Brain microvascular endothelial cell (primary cell): ENCODE measurements around the gene TOGARAM1.
A peak's percentile ranks its signal among the peaks of the same experiment; 100 is the strongest.

Source experiments
- DNase-seq: peaks from one replicate; pipeline ENCODE4 v3.0.0-alpha.2; 2020
- H3K27ac ChIP-seq: fragments of 250-450 bp; sonication (Bioruptor Pico); 2 replicates; pipeline ENCODE4 v1.5.1; 2020; ENCODE audit warnings: mild to moderate bottlenecking, moderate library complexity
- H3K27me3 ChIP-seq: fragments of 250-450 bp; sonication (Bioruptor Pico); replicated peaks from 2 replicates; pipeline ENCODE4 v1.5.1; 2020; ENCODE audit warnings: mild to moderate bottlenecking
- H3K36me3 ChIP-seq: fragments of 250-450 bp; sonication (Bioruptor Pico); replicated peaks from 2 replicates; pipeline ENCODE4 v1.5.1; 2020; ENCODE audit warnings: mild to moderate bottlenecking
- H3K4me3 ChIP-seq: 2 replicates; pipeline ENCODE4 v1.5.1; 2011; ENCODE audit warnings: low read depth, mild to moderate bottlenecking, control low read depth, low read length, moderate library complexity
- CTCF ChIP-seq: IDR thresholded peaks from 2 replicates; pipeline ENCODE4 v1.5.1; 2011; ENCODE audit warnings: low read depth, mild to moderate bottlenecking, moderate library complexity, low read length, control low read depth, inconsistent platforms; ENCODE audit errors: missing control alignments
- in situ Hi-C: cut with HindIII; loops from 2 replicates; pipeline ENCODE4 v1.10.0; 2017; ENCODE audit warnings: low sequenced_read_pairs, low pct_ligation_motif_present

The TOGARAM1 gene

GRCh38 chr14:44940211-44940610, 21.8 kb upstream of the TOGARAM1 start:
- no peak overlapping the region for H3K4me3 ChIP-seq
- H3K36me3 ChIP-seq, result no peaks in the 10 kb centered on the region
- TF ChIP-seq CTCF, result no peak
- no peaks in the 10 kb centered on the region for H3K27me3 ChIP-seq
- in situ Hi-C loops, result no loop called here
- no peak for DNase-seq
- H3K27ac ChIP-seq, result no peak overlapping the region

GRCh38 chr14:44940944-44941343, 21.0 kb upstream of the TOGARAM1 start:
- TF ChIP-seq CTCF, result no peak
- Histone ChIP-seq H3K4me3 (no peak overlapping the region), H3K27me3 (no peaks in the 10 kb centered on the region), H3K36me3 (peaks cover 2% of the 10 kb centered on the region), H3K27ac (no peak overlapping the region)
- in situ Hi-C loops, result no loop called here
- DNase-seq, result no peak

- no peaks in the 10 kb centered on the region for H3K27me3 ChIP-seq
- in situ Hi-C loops, result no loop called here
- no peak for DNase-seq
Observed at GRCh38 chr14:44941591-44941990, 20.4 kb upstream of the TOGARAM1 start.

GRCh38 chr14:44942436-44942835, 19.6 kb upstream of the TOGARAM1 start:
- DNase-seq, result no peak
- peaks cover 2% of the 10 kb centered on the region for H3K36me3 ChIP-seq
- in situ Hi-C loops, result no loop called here

More at GRCh38 chr14:44941591-44941990, 20.4 kb upstream of the TOGARAM1 start:
- TF ChIP-seq CTCF, result no peak
- Histone ChIP-seq H3K4me3 (no peak overlapping the region), H3K27ac (no peak overlapping the region), H3K36me3 (peaks cover 2% of the 10 kb centered on the region)

GRCh38 chr14:44944107-44944506, 17.9 kb upstream of the TOGARAM1 start:
- H3K4me3 ChIP-seq, result no peak overlapping the region
- DNase-seq, result no peak
- no peak overlapping the region for H3K27ac ChIP-seq
- in situ Hi-C loops, result no loop called here
- peaks cover 2% of the 10 kb centered on the region for H3K36me3 ChIP-seq
- TF ChIP-seq CTCF, result no peak
- H3K27me3 ChIP-seq, result no peaks in the 10 kb centered on the region

More at GRCh38 chr14:44942436-44942835, 19.6 kb upstream of the TOGARAM1 start:
- no peak overlapping the region for H3K4me3 ChIP-seq
- H3K27me3 ChIP-seq, result no peaks in the 10 kb centered on the region
- no peak for TF ChIP-seq CTCF
- no peak overlapping the region for H3K27ac ChIP-seq

GRCh38 chr14:44945264-44945663, 16.7 kb upstream of the TOGARAM1 start:
- Histone ChIP-seq H3K27me3 (no peaks in the 10 kb centered on the region), H3K4me3 (no peak overlapping the region), H3K27ac (no peak overlapping the region), H3K36me3 (peaks cover 2% of the 10 kb centered on the region)
- DNase-seq, result peak; percentile 44
- in situ Hi-C loops, result no loop called here
- TF ChIP-seq CTCF, result no peak
